ENCODE data around the gene GRK6. TPM values are rescaled to one million over a fixed set of nuclear protein-coding genes. Genes with fewer than 3 reads are reported as not detected.

Gene GRK6
- total RNA-seq, 6 donors from 2014 or later, result 26.8 to 85.9 (median 56.6) TPM

GRCh38 chr5:177475563-177476427 lies 49.3 kb downstream of the GRK6 start:
- no peak overlapping the region for H3K4me3 ChIP-seq
- H3K27ac ChIP-seq, result no peak overlapping the region
- TF ChIP-seq POLR2AphosphoS5 (IDR thresholded peaks at IDR 0.05), result no peak
- no peak for TF ChIP-seq CTCF (IDR thresholded peaks at IDR 0.05)
- TF ChIP-seq POLR2A (IDR thresholded peaks at IDR 0.05), result no peak
- no peak for TF ChIP-seq EP300 (IDR thresholded peaks at IDR 0.05)
- peaks cover 31 to 55% (median 43%) of the 10 kb centered on the region in 4 donors for H3K4me1 ChIP-seq
- H3K27me3 ChIP-seq, result peaks cover 0 to 7% (median 1%) of the 10 kb centered on the region in 4 donors
- ATAC-seq (ENCODE audit: low FRiP score in 2 of 2) (no peak), DNase-seq (no peak)
- WGBS, 2 donors, result 75 to 83% methylated on average over 8 to 11 of the region's 11 CpGs
- H3K36me3 ChIP-seq, result no peaks in the 10 kb centered on the region
- no peaks in the 10 kb centered on the region for H3K9me3 ChIP-seq

GRCh38 chr5:177476531-177477233 lies 50.2 kb downstream of the GRK6 start:
- peak in 1 of 2 donors; percentile 58 for ATAC-seq (ENCODE audit: low FRiP score in 2 of 2)
- H3K36me3 ChIP-seq, result peaks cover 0 to 6% (median 3%) of the 10 kb centered on the region in 4 donors
- H3K4me3 ChIP-seq, result no peak overlapping the region
- TF ChIP-seq POLR2AphosphoS5 (IDR thresholded peaks at IDR 0.05), result peak in 1 of 2 donors; percentile 3
- no peak for TF ChIP-seq POLR2A (IDR thresholded peaks at IDR 0.05)
- peak in 1 of 2 donors; percentile 53 for DNase-seq
- H3K27me3 ChIP-seq, result peaks cover 0 to 7% (median 1%) of the 10 kb centered on the region in 4 donors
- no peaks in the 10 kb centered on the region for H3K9me3 ChIP-seq
- peaks cover 30 to 47% (median 38%) of the 10 kb centered on the region in 4 donors for H3K4me1 ChIP-seq
- 63 to 75% methylated on average over 10 to 18 of the region's 18 CpGs for WGBS, 2 donors
- H3K27ac ChIP-seq, result peak overlapping the region in 1 of 4 donors; percentile 41

- no peak for DNase-seq
- H3K4me1 ChIP-seq, result peaks cover 18 to 35% (median 26%) of the 10 kb centered on the region in 4 donors
- no peak overlapping the region for H3K4me3 ChIP-seq
- peak overlapping the region in 3 of 4 donors; percentile 12 to 71 (median 41) for H3K27ac ChIP-seq
- 91 to 95% methylated on average over 8 to 13 of the region's 13 CpGs for WGBS, 2 donors
- ATAC-seq (ENCODE audit: low FRiP score in 2 of 2), result no peak
- peaks cover 0 to 13% (median 7%) of the 10 kb centered on the region in 4 donors for H3K36me3 ChIP-seq
- H3K27me3 ChIP-seq, result peaks cover 0 to under 1% (median under 1%) of the 10 kb centered on the region in 4 donors
- H3K9me3 ChIP-seq, result no peaks in the 10 kb centered on the region
- TF ChIP-seq POLR2AphosphoS5 (IDR thresholded peaks at IDR 0.05), result no peak
- TF ChIP-seq EP300 (IDR thresholded peaks at IDR 0.05), result no peak
- TF ChIP-seq CTCF (IDR thresholded peaks at IDR 0.05), result no peak
- no peak for TF ChIP-seq POLR2A (IDR thresholded peaks at IDR 0.05)
These were observed 51.4 kb downstream of the GRK6 start for GRCh38 chr5:177477701-177478477.

- H3K27me3 ChIP-seq, result no peaks in the 10 kb centered on the region
- TF ChIP-seq EP300 (IDR thresholded peaks at IDR 0.05) (no peak), POLR2A (IDR thresholded peaks at IDR 0.05) (peak in 1 of 4 donors; percentile 6), POLR2AphosphoS5 (IDR thresholded peaks at IDR 0.05) (peak in 1 of 2 donors; percentile 43), CTCF (IDR thresholded peaks at IDR 0.05) (no peak)
- peak overlapping the region; percentile 53 to 71 (median 66) for H3K27ac ChIP-seq
- peak in 1 of 2 donors; percentile 86 for DNase-seq
- no peak overlapping the region for H3K4me3 ChIP-seq
- peaks cover 0 to 24% (median 14%) of the 10 kb centered on the region in 4 donors for H3K36me3 ChIP-seq
- H3K9me3 ChIP-seq, result no peaks in the 10 kb centered on the region
- peak; percentile 69 to 71 for ATAC-seq (ENCODE audit: low FRiP score in 2 of 2)
- peaks cover 18 to 29% (median 24%) of the 10 kb centered on the region in 4 donors for H3K4me1 ChIP-seq
- 30 to 34% methylated on average over 18 of the region's 18 CpGs for WGBS, 2 donors
These were observed 52.5 kb downstream of the GRK6 start for GRCh38 chr5:177478711-177479646.
